Peyer's patch (tissue), 4 donors: ENCODE measurements around the gene TTC28.

Source experiments
- POLR2A ChIP-seq, 2 donors: fragments of 450-650 bp; IDR thresholded peaks; one replicate each; pipeline ENCODE4 v1.5.1; 2017; ENCODE audit warnings: antibody characterized with exemption in 2 of 2, mild to moderate bottlenecking in 2 of 2, moderate library complexity in 2 of 2
- TF ChIP-seq, protein P1 (sequence below), 6 experiments: fragments of 450-650 bp in 4 of 6; fragments of 200-600 bp in 2 of 6; sonication (generic) in 1 of 6; IDR thresholded peaks; one replicate each; pipeline ENCODE4 v1.5.1; 2017 to 2019; ENCODE audit warnings: antibody characterized with exemption in 6 of 6, mild to moderate bottlenecking in 3 of 6, moderate library complexity in 1 of 6

DNA sequence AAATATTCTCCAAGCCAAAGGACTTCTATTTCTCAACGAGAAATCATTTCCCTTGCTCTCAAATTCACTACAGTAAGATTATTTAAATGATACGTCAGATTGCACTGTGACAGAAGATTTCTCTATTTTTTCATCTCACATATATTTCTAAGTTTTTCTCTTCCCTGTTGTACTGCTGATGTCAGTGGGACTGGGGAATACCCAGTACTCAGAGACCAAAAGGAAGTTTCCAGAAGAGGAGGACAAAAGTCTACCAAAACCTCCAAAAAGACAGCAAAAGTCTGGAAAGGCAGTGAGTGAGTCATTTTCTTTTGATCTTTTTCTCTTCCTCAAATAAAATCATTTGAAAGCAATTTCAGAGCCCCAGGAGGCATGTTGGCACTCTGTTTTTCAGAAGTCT is 610.8 kb downstream of the TTC28 start:
- TF ChIP-seq, protein P1, sequence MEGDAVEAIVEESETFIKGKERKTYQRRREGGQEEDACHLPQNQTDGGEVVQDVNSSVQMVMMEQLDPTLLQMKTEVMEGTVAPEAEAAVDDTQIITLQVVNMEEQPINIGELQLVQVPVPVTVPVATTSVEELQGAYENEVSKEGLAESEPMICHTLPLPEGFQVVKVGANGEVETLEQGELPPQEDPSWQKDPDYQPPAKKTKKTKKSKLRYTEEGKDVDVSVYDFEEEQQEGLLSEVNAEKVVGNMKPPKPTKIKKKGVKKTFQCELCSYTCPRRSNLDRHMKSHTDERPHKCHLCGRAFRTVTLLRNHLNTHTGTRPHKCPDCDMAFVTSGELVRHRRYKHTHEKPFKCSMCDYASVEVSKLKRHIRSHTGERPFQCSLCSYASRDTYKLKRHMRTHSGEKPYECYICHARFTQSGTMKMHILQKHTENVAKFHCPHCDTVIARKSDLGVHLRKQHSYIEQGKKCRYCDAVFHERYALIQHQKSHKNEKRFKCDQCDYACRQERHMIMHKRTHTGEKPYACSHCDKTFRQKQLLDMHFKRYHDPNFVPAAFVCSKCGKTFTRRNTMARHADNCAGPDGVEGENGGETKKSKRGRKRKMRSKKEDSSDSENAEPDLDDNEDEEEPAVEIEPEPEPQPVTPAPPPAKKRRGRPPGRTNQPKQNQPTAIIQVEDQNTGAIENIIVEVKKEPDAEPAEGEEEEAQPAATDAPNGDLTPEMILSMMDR (IDR thresholded peaks at IDR 0.05), result no peak
- TF ChIP-seq POLR2A (IDR thresholded peaks at IDR 0.05), result no peak
